WTC11 (cell line): ENCODE measurements around the gene TUBB. TPM values are rescaled to one million over a fixed set of nuclear protein-coding genes. Genes with fewer than 3 reads are reported as not detected.

Experiments
- ATAC-seq: fragments of 200-7000 bp; cut with Tn5 transposase; 2 replicates; pipeline ENCODE4 v1.10.0; 2021; ENCODE audit warnings: mild to moderate bottlenecking, moderate library complexity
- CTCF ChIA-PET: fragments of 300-600 bp; sonication (Branson Sonifier 250); formaldehyde crosslinking; loops from one replicate; lab custom pipeline; 2021; ENCODE audit warnings: antibody characterized with exemption; lab: Charles Lee
- POLR2A ChIA-PET: fragments of 350-600 bp; sonication (Branson Sonifier 250); formaldehyde crosslinking; loops from one replicate; lab custom pipeline; 2021; ENCODE audit warnings: antibody characterized with exemption; lab: Charles Lee
- DNase-seq: peaks from one replicate; pipeline ENCODE4 v3.0.0; 2021; ENCODE audit warnings: low spot score
- H3K27ac Mint-ChIP-seq: 2 replicates; pipeline ENCODE4 v1.8.0; 2021; ENCODE audit warnings: mixed read lengths
- H3K27me3 Mint-ChIP-seq: 2 replicates; pipeline ENCODE4 v1.8.0; 2021; ENCODE audit warnings: low read depth, mild to moderate bottlenecking, moderate library complexity, mixed read lengths
- H3K36me3 Mint-ChIP-seq: 2 replicates; pipeline ENCODE4 v1.8.0; 2021; ENCODE audit warnings: mixed read lengths
- H3K4me1 Mint-ChIP-seq: 2 replicates; pipeline ENCODE4 v1.8.0; 2022; ENCODE audit warnings: mixed read lengths
- H3K4me3 Mint-ChIP-seq: 2 replicates; pipeline ENCODE4 v1.8.0; 2021; ENCODE audit warnings: mild to moderate bottlenecking, moderate library complexity, mixed read lengths
- H3K9me3 Mint-ChIP-seq: 2 replicates; pipeline ENCODE4 v1.8.0; 2021; ENCODE audit warnings: mixed read lengths
- ATF2 ChIP-seq: sonication (generic); formaldehyde crosslinking; IDR thresholded peaks from 2 replicates; pipeline ENCODE4 v1.8.1; 2022; ENCODE audit warnings: low read depth, missing genetic modification reagents, borderline replicate concordance
- ATF3 ChIP-seq: sonication (generic); formaldehyde crosslinking; conservative IDR thresholded peaks from 2 replicates; pipeline ENCODE4 v1.8.1; 2022; ENCODE audit warnings: mild to moderate bottlenecking, missing genetic modification reagents
- CBFB ChIP-seq: sonication (generic); formaldehyde crosslinking; IDR thresholded peaks from 2 replicates; pipeline ENCODE4 v1.8.1; 2022; ENCODE audit warnings: mild to moderate bottlenecking, low read depth, missing genetic modification reagents
- CDX4 ChIP-seq: fragments of 250-450 bp; sonication (Bioruptor Pico); IDR thresholded peaks from 2 replicates; pipeline ENCODE4 v1.9.0; 2021; ENCODE audit warnings: moderate library complexity, mild to moderate bottlenecking, inconsistent platforms, borderline replicate concordance
- E2F1 ChIP-seq: sonication (generic); formaldehyde crosslinking; IDR thresholded peaks from 2 replicates; pipeline ENCODE4 v1.8.0; 2022; ENCODE audit warnings: mild to moderate bottlenecking, missing genetic modification reagents
- IRF1 ChIP-seq: sonication (generic); formaldehyde crosslinking; IDR thresholded peaks from 2 replicates; pipeline ENCODE4 v1.8.0; 2023; ENCODE audit warnings: missing genetic modification reagents
- MAX ChIP-seq: sonication (generic); formaldehyde crosslinking; IDR thresholded peaks from 2 replicates; pipeline ENCODE4 v1.8.0; 2022; ENCODE audit warnings: mild to moderate bottlenecking, missing genetic modification reagents
- MLX ChIP-seq: sonication (generic); formaldehyde crosslinking; IDR thresholded peaks from 2 replicates; pipeline ENCODE4 v1.8.1; 2023; ENCODE audit warnings: mild to moderate bottlenecking, missing genetic modification reagents, moderate library complexity
- MXD4 ChIP-seq: fragments of 250-450 bp; sonication (Bioruptor Pico); IDR thresholded peaks from 2 replicates; pipeline ENCODE4 v1.8.0; 2021; ENCODE audit warnings: mild to moderate bottlenecking, moderate library complexity, borderline replicate concordance
- NFATC4 ChIP-seq: fragments of 250-450 bp; sonication (Bioruptor Pico); IDR thresholded peaks from 2 replicates; pipeline ENCODE4 v1.9.0; 2021; ENCODE audit warnings: mild to moderate bottlenecking
- OVOL2 ChIP-seq: fragments of 250-450 bp; sonication (Bioruptor Pico); IDR thresholded peaks from 2 replicates; pipeline ENCODE4 v1.9.0; 2021; ENCODE audit warnings: mild to moderate bottlenecking, borderline replicate concordance
- RORB ChIP-seq: fragments of 250-450 bp; sonication (Bioruptor Pico); IDR thresholded peaks from 2 replicates; pipeline ENCODE4 v1.9.0; 2021; ENCODE audit warnings: mild to moderate bottlenecking
- SMAD4 ChIP-seq: sonication (generic); formaldehyde crosslinking; IDR thresholded peaks from 2 replicates; pipeline ENCODE4 v1.8.0; 2022; ENCODE audit warnings: mild to moderate bottlenecking, missing genetic modification reagents
- TCF7 ChIP-seq: sonication (generic); formaldehyde crosslinking; IDR thresholded peaks from 2 replicates; pipeline ENCODE4 v1.8.0; 2022; ENCODE audit warnings: mild to moderate bottlenecking, low read depth, missing genetic modification reagents, moderate library complexity
- TEAD1 ChIP-seq: sonication (generic); formaldehyde crosslinking; IDR thresholded peaks from 2 replicates; pipeline ENCODE4 v1.8.0; 2022; ENCODE audit warnings: mild to moderate bottlenecking, missing genetic modification reagents
- USF1 ChIP-seq: sonication (generic); formaldehyde crosslinking; IDR thresholded peaks from 2 replicates; pipeline ENCODE4 v1.8.0; 2022; ENCODE audit warnings: mild to moderate bottlenecking, missing genetic modification reagents
- USF2 ChIP-seq: sonication (generic); formaldehyde crosslinking; IDR thresholded peaks from 2 replicates; pipeline ENCODE4 v1.8.1; 2023; ENCODE audit warnings: mild to moderate bottlenecking, missing genetic modification reagents, moderate library complexity
- ZNF263 ChIP-seq: sonication (generic); formaldehyde crosslinking; IDR thresholded peaks from 2 replicates; pipeline ENCODE4 v1.8.1; 2022; ENCODE audit warnings: low read depth, mild to moderate bottlenecking, moderate library complexity, missing genetic modification reagents
- ZNF281 ChIP-seq: sonication (generic); formaldehyde crosslinking; IDR thresholded peaks from 2 replicates; pipeline ENCODE4 v1.8.0; 2023; ENCODE audit warnings: mild to moderate bottlenecking, missing genetic modification reagents
- total RNA-seq: library from RNA; stranded (reverse); gene quantifications from 3 replicates; pipeline ENCODE4 v1.2.3, GENCODE V29; 2021

TUBB gene
- total RNA-seq, 1 experiment from 2014 or later: 1,503 TPM

- ChIA-PET POLR2A (interaction anchor here (0.6 kb wide), 1 partner anchor 83 kb away, joined by 5 read pairs; no protein-coding TSS in a partner anchor), CTCF (interaction anchor here (0.7 to 2.8 kb wide), 3 partner anchors 10 to 54 kb away, joined by 3 to 13 read pairs (median 8); no protein-coding TSS in a partner anchor)
- Mint-ChIP-seq H3K9me3 (no peaks in the 10 kb centered on the region), H3K27me3 (peaks cover 5% of the 10 kb centered on the region; the same call in 1 of the 2 replicates), H3K27ac (peak overlapping the region; percentile 89), H3K4me1 (peaks cover 25% of the 10 kb centered on the region), H3K36me3 (peaks cover 58% of the 10 kb centered on the region), H3K4me3 (peak overlapping the region; percentile 98)
- no peak for ATAC-seq
- TF ChIP-seq TEAD1 (CRISPR knock-in tag) (no peak), SMAD4 (CRISPR knock-in tag) (no peak), CBFB (CRISPR knock-in tag) (no peak), CDX4 (no peak), MLX (no peak), ATF3 (CRISPR knock-in tag) (no peak), E2F1 (CRISPR knock-in tag) (no peak), USF2 (CRISPR knock-in tag) (no peak), ATF2 (CRISPR knock-in tag) (no peak), TCF7 (CRISPR knock-in tag) (no peak), MAX (CRISPR knock-in tag) (no peak), MXD4 (CRISPR knock-in tag) (no peak), ZNF263 (no peak), RORB (no peak), IRF1 (CRISPR knock-in tag) (no peak), OVOL2 (CRISPR knock-in tag) (no peak), USF1 (CRISPR knock-in tag) (no peak), NFATC4 (no peak), ZNF281 (CRISPR knock-in tag) (no peak)
- no peak for DNase-seq
Observed at GRCh38 chr6:30741063-30741779, 21.1 kb downstream of the TUBB start.
